DLD1 (cell line): ENCODE results near the gene HERC4.
"Not testable (repeated sequence)": the region's sequence is repeated elsewhere in the genome, so short reads cannot be mapped to it uniquely, and the experiment has no call there.

ENCODE experiments used
- in situ Hi-C: cut with HindIII; loops from 2 replicates; pipeline ENCODE4 v1.10.0; 2017; ENCODE audit warnings: low sequenced_read_pairs

Gene HERC4

GRCh38 chr10:68049289-68050078 is 25.6 kb downstream of the HERC4 start:
- in situ Hi-C loops: no loop called here

- in situ Hi-C loops: no loop called here
Measured at GRCh38 chr10:68047554-68048327, 27.3 kb downstream of the HERC4 start.

- in situ Hi-C loops: no loop called here
Measured at GRCh38 chr10:68047122-68047521, 28.0 kb downstream of the HERC4 start.

- in situ Hi-C loops: no loop called here
Measured at GRCh38 chr10:68046642-68047041, 28.4 kb downstream of the HERC4 start.

GRCh38 chr10:68043030-68043429 is 32.1 kb downstream of the HERC4 start:
- in situ Hi-C loops: no loop called here

GRCh38 chr10:68032113-68032512 is 43.0 kb downstream of the HERC4 start:
- in situ Hi-C loops: no loop called here

- in situ Hi-C loops: no loop called here
Measured at GRCh38 chr10:68027429-68027828, 47.7 kb downstream of the HERC4 start.

GRCh38 chr10:68023292-68023691 is 51.8 kb downstream of the HERC4 start:
- in situ Hi-C loops: no loop called here

GRCh38 chr10:68022324-68022723 is 52.8 kb downstream of the HERC4 start:
- in situ Hi-C loops: not testable (repeated sequence)

GRCh38 chr10:68016519-68016918 is 58.6 kb downstream of the HERC4 start:
- in situ Hi-C loops: not testable (repeated sequence)

GRCh38 chr10:68010426-68010940 is 64.6 kb downstream of the HERC4 start:
- in situ Hi-C loops: no loop called here

- in situ Hi-C loops: no loop called here
Measured at GRCh38 chr10:68007356-68007755, 67.7 kb downstream of the HERC4 start.

GRCh38 chr10:68001539-68001938 is 73.5 kb downstream of the HERC4 start:
- in situ Hi-C loops: no loop called here

- in situ Hi-C loops: no loop called here
Measured at GRCh38 chr10:68001000-68001399, 74.1 kb downstream of the HERC4 start.

GRCh38 chr10:67990093-67990492 is 85.0 kb downstream of the HERC4 start:
- in situ Hi-C loops: no loop called here

- in situ Hi-C loops: no loop called here
Measured at GRCh38 chr10:67988606-67989005, 86.5 kb downstream of the HERC4 start.

- in situ Hi-C loops: not testable (repeated sequence)
Measured at GRCh38 chr10:67982603-67983002, 92.5 kb downstream of the HERC4 start.

- in situ Hi-C loops: no loop called here
Measured at GRCh38 chr10:67978749-67979148, 96.3 kb downstream of the HERC4 start.

- in situ Hi-C loops: no loop called here
Measured at GRCh38 chr10:67977251-67977650, 97.8 kb downstream of the HERC4 start.

GRCh38 chr10:67976292-67977245 is 98.5 kb downstream of the HERC4 start:
- in situ Hi-C loops: no loop called here

GRCh38 chr10:67975871-67976270 is 99.2 kb downstream of the HERC4 start:
- in situ Hi-C loops: no loop called here
